Type B pancreatic cell (in vitro differentiated cells): ENCODE measurements around the gene CAP2. TPM values are rescaled to one million over a fixed set of nuclear protein-coding genes. Genes with fewer than 3 reads are reported as not detected.

Source experiments
- DNase-seq: peaks from one replicate; pipeline ENCODE4 v3.0.0; 2021; ENCODE audit warnings: mixed read lengths; ENCODE audit not compliant: unreplicated experiment; ENCODE audit errors: extremely low spot score
- H3K27ac Mint-ChIP-seq: 2 replicates; pipeline ENCODE4 v1.8.0; 2021; ENCODE audit warnings: mild to moderate bottlenecking, mixed read lengths
- H3K27me3 Mint-ChIP-seq: 2 replicates; pipeline ENCODE4 v1.8.0; 2021; ENCODE audit warnings: mixed read lengths
- H3K36me3 Mint-ChIP-seq: 2 replicates; pipeline ENCODE4 v1.8.0; 2021; ENCODE audit warnings: mixed read lengths
- H3K4me1 Mint-ChIP-seq: one replicate; pipeline ENCODE4 v1.8.0; 2021; ENCODE audit warnings: mixed read lengths; ENCODE audit not compliant: unreplicated experiment
- H3K4me3 Mint-ChIP-seq: 2 replicates; pipeline ENCODE4 v1.8.0; 2021; ENCODE audit warnings: mild to moderate bottlenecking, mixed read lengths
- H3K9me3 Mint-ChIP-seq: 2 replicates; pipeline ENCODE4 v1.8.0; 2021; ENCODE audit warnings: mixed read lengths
- CTCF ChIP-seq: fragments of 200-600 bp; sonication (generic); conservative IDR thresholded peaks from 2 replicates; pipeline ENCODE4 v1.5.0; 2021; ENCODE audit warnings: antibody characterized with exemption, mild to moderate bottlenecking
- total RNA-seq: library from RNA; stranded (reverse); gene quantifications from 2 replicates; pipeline ENCODE4 v1.2.1, GENCODE V29; 2021; ENCODE audit warnings: low replicate concordance

Gene CAP2
- total RNA-seq, 1 donor from 2014 or later: 9.3 TPM

- Mint-ChIP-seq H3K9me3 (no peaks in the 10 kb centered on the region), H3K27ac (no peak overlapping the region), H3K4me1 (peaks cover 37% of the 10 kb centered on the region), H3K36me3 (no peaks in the 10 kb centered on the region), H3K27me3 (no peaks in the 10 kb centered on the region), H3K4me3 (no peak overlapping the region)
- no peak for DNase-seq
- TF ChIP-seq CTCF: no peak
These were observed 83.1 kb downstream of the CAP2 start for GRCh38 chr6:17476511-17476910.

GRCh38 chr6:17477356-17477755 lies 84.0 kb downstream of the CAP2 start:
- H3K9me3 Mint-ChIP-seq: no peaks in the 10 kb centered on the region
- DNase-seq: no peak
- no peak for TF ChIP-seq CTCF
- no peak overlapping the region for H3K27ac Mint-ChIP-seq
- no peaks in the 10 kb centered on the region for H3K36me3 Mint-ChIP-seq
- H3K27me3 Mint-ChIP-seq: no peaks in the 10 kb centered on the region
- H3K4me3 Mint-ChIP-seq: no peak overlapping the region
- peaks cover 36% of the 10 kb centered on the region for H3K4me1 Mint-ChIP-seq

GRCh38 chr6:17478223-17478907 lies 85.0 kb downstream of the CAP2 start:
- no peaks in the 10 kb centered on the region for H3K27me3 Mint-ChIP-seq
- no peak overlapping the region for H3K4me3 Mint-ChIP-seq
- peaks cover 26% of the 10 kb centered on the region for H3K4me1 Mint-ChIP-seq
- no peak overlapping the region for H3K27ac Mint-ChIP-seq
- H3K9me3 Mint-ChIP-seq: peaks cover 3% of the 10 kb centered on the region
- H3K36me3 Mint-ChIP-seq: peaks cover 7% of the 10 kb centered on the region
- DNase-seq: no peak
- no peak for TF ChIP-seq CTCF

GRCh38 chr6:17478946-17479345 lies 85.6 kb downstream of the CAP2 start:
- H3K4me3 Mint-ChIP-seq: no peak overlapping the region
- no peak for DNase-seq
- TF ChIP-seq CTCF: no peak
- H3K36me3 Mint-ChIP-seq: peaks cover 7% of the 10 kb centered on the region
- H3K4me1 Mint-ChIP-seq: peaks cover 24% of the 10 kb centered on the region
- no peaks in the 10 kb centered on the region for H3K27me3 Mint-ChIP-seq
- peaks cover 3% of the 10 kb centered on the region for H3K9me3 Mint-ChIP-seq
- H3K27ac Mint-ChIP-seq: no peak overlapping the region

GRCh38 chr6:17480476-17480875 lies 87.1 kb downstream of the CAP2 start:
- Mint-ChIP-seq H3K4me3 (no peak overlapping the region), H3K27me3 (no peaks in the 10 kb centered on the region), H3K27ac (no peak overlapping the region), H3K36me3 (peaks cover 7% of the 10 kb centered on the region), H3K9me3 (peaks cover 3% of the 10 kb centered on the region), H3K4me1 (peaks cover 26% of the 10 kb centered on the region)
- no peak for TF ChIP-seq CTCF
- no peak for DNase-seq

- Mint-ChIP-seq H3K9me3 (peaks cover 3% of the 10 kb centered on the region), H3K4me3 (no peak overlapping the region), H3K36me3 (peaks cover 11% of the 10 kb centered on the region), H3K27me3 (no peaks in the 10 kb centered on the region), H3K4me1 (peaks cover 18% of the 10 kb centered on the region), H3K27ac (peak overlapping the region; percentile 22)
- no peak for TF ChIP-seq CTCF
- no peak for DNase-seq
These were observed 89.3 kb downstream of the CAP2 start for GRCh38 chr6:17482711-17483110.
